GM12865 (cell line): Measurements from ENCODE around the gene INHBE.
"Not testable (repeated sequence)": the region's sequence is repeated elsewhere in the genome, so short reads cannot be mapped to it uniquely, and the experiment has no call there.

ENCODE experiments used
- DNase-seq: peaks from one replicate; pipeline ENCODE4 v3.0.0; 2010; ENCODE audit warnings: low read depth
- H3K4me3 ChIP-seq: 2 replicates; pipeline ENCODE4 v1.5.1; 2011; ENCODE audit warnings: mild to moderate bottlenecking, low read depth, low read length, control low read depth
- TF ChIP-seq, protein P1 (sequence below): IDR thresholded peaks from 2 replicates; pipeline ENCODE4 v1.5.1; 2011; ENCODE audit warnings: low read length, control low read depth, low read depth, inconsistent platforms; ENCODE audit not compliant: insufficient read depth; ENCODE audit errors: missing control alignments

Gene INHBE

DNA sequence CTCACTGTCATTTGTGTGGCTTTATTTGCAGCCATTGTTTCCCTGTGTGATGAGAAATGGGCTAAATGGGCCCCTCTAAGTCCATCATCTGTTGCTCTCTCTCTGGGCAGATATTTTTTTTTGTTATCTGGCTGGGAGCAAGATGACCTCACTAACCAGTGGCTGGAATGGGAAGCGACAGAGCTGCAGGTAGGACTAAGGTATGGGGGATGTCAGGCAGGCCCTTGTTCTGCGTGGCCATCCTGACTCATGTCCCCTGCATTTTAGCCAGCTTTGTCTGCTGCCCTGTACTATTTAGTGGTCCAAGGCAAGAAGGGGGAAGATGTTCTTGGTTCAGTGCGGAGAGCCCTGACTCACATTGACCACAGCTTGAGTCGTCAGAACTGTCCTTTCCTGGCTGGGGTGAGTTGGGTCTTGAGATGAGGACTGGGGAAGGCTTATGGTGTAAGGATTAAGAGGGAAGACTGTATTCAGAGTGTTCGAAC, 34.1 kb downstream of the INHBE start:
- peak overlapping the region; percentile 82 for H3K4me3 ChIP-seq
- TF ChIP-seq, protein P1, sequence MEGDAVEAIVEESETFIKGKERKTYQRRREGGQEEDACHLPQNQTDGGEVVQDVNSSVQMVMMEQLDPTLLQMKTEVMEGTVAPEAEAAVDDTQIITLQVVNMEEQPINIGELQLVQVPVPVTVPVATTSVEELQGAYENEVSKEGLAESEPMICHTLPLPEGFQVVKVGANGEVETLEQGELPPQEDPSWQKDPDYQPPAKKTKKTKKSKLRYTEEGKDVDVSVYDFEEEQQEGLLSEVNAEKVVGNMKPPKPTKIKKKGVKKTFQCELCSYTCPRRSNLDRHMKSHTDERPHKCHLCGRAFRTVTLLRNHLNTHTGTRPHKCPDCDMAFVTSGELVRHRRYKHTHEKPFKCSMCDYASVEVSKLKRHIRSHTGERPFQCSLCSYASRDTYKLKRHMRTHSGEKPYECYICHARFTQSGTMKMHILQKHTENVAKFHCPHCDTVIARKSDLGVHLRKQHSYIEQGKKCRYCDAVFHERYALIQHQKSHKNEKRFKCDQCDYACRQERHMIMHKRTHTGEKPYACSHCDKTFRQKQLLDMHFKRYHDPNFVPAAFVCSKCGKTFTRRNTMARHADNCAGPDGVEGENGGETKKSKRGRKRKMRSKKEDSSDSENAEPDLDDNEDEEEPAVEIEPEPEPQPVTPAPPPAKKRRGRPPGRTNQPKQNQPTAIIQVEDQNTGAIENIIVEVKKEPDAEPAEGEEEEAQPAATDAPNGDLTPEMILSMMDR, result no peak
- no peak for DNase-seq

DNA sequence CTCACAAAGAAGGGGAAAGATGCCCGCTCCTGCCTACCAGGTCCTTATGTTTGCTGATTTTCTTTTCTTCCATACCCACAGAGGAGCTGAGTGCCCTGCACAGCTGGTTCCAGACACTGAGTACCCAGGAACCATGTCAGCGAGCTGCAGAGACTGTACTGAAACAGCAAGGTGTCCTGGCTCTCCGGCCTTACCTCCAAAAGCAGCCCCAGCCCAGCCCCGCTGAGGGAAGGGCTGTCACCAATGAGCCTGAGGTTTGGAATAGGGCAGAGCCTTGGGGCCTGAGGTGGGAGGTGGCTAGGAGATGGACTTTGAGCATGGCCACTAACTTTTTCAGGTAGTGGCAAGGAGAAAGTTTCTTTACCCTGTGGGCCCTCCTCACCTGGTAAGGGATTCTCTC, 35.0 kb downstream of the INHBE start:
- TF ChIP-seq, protein P1, result no peak
- no peak overlapping the region for H3K4me3 ChIP-seq
- DNase-seq, result no peak

DNA sequence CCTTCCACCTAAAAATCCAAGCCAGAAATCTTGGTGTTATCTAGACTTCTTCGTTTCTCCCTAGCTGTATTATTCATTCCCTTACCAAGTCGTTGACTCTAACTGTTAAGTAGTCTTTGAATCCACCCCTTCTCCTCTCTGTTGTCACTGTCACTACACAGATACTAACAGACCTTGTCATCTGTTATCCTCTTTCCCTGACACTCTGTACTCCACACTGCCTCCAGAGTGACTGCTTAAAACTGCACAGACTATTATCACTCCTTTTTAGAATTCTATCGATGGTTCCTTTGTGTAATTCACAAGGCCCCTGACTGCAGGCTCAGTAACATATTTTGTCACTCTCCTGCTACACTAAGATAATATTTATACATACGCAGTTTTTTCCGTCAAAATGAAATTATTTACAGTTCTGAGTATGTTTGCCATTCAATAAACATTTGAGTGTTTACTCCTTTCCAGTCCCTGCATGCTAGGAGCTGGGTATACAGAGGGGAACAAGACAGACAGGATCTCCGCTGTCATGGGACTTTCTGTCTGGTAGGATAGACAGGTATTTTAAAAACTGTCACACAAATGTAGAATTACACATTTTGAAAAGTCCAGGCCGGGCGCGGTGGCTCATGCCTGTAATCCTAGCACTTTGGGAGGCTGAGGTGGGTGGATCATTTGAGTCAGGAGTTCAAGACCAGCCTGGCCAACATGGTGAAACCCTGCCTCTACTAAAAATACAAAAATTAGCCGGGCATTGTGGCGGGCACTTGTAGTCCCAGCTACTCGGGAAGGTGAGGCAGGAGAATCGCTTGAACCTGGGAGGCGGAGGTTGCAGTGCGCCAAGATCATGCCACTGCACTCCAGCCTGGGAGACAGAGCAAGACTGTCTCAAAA, 36.5 kb downstream of the INHBE start:
- no peak overlapping the region for H3K4me3 ChIP-seq
- TF ChIP-seq, protein P1, result peak; percentile 13
- DNase-seq, result peak; percentile 31

DNA sequence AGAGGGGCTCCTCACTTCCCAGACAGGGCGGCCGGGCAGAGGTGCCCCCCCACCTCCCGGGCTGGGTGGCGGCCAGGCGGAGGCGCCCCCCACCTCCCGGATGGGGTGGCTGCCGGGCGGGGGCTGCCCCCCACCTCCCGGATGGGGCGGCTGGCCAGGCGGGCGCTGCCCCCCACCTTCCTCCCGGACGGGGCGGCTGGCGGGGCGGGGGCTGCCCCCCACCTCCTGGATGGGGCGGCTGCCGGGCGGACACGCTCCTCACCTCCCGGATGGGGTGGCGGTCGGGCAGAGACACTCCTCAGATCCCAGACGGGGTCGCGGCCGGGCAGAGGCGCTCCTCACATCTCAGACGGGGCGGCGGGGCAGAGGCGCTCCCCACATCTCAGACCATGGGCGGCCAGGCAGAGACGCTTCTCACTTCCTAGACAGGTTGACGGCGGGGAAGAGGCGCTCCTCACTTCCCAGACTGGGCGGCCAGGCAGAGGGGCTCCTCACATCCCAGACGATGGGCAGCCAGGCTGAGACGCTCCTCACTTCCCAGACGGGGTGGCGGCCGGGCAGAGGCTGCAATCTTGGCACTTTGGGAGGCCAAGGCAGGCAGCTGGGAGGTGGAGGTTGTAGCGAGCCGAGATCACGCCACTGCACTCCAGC, 40.1 kb downstream of the INHBE start:
- not testable (repeated sequence) for DNase-seq, H3K4me3 ChIP-seq

DNA sequence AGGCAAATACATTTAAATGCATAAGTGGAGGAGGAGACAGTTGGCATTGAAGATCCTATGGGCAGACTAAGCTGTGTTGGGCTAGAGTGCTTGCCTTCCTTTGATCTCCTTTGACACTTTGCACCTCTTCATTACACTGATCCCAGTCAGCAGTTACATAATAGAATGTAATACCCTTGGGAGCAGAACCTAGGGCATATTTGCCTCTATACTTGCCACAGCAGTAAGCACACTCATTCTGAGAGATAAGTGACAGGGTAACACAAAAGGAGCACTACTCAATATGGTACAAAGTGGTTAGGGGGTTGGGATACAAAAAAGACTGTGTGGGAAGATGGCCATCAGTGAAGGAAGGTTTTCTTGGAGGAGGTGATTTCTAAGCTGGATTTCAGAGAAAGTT, 41.7 kb downstream of the INHBE start:
- no peak for DNase-seq
- TF ChIP-seq, protein P1, result no peak
- H3K4me3 ChIP-seq, result no peak overlapping the region

DNA sequence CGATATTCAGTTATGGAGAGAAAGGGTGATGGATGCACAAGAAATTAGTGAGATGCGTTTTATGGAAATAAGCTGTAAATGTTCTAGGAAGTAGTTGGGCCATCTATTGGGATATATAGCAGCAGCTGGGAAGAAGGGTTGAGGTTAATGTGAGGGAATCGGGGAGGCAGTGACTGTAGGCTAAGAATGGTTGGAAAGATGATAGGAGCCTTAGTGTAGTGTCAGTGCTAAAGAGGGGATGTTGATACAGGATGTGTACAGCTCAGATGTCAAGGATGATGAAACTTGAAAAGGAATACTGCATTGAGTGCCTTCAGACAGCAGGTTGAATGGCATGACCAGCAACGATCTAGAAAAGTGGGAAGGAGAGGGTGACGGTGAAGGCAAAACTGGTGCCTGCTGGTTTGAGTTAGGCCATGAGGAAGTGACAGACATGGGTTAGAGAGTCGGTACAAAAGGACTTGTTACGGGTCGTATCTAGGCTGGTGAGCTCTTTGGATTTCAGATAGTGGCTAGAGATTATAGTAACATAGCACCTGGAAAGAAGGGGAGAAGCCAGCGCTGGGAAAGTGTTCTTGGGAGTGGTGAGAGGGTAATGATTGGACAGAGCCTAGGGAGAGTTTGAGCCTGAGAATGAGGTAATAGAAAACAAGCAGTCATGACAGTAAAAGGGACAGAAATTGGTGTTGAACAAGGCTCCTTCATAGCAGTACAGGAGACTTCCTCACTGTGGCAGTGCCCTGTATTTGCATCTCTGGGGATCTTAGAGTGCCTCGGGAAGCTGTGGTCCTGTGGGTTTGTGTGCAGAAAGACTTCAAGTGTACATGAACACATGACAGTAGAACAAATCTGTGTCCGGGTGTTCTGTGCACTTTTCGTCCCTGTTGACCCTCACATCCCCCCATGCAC, 42.4 kb downstream of the INHBE start:
- no peak for DNase-seq
- no peak overlapping the region for H3K4me3 ChIP-seq
- TF ChIP-seq, protein P1, result no peak

DNA sequence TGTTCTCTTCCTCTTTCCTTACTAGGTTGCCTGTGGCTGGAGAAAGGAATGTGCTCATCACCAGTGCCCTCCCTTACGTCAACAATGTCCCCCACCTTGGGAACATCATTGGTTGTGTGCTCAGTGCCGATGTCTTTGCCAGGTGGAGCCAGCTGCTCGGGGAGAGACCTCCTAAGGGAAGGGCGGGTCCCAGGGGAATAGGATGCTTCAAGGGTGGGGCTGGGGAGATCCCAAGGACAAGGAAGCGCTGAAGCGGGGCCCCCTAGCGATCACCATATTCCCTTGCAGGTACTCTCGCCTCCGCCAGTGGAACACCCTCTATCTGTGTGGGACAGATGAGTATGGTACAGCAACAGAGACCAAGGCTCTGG, 43.0 kb downstream of the INHBE start:
- TF ChIP-seq, protein P1, result no peak
- no peak for DNase-seq
- H3K4me3 ChIP-seq, result no peak overlapping the region
